Natural killer cell (primary cell): Measurements from ENCODE around the gene KDM3B. TPM values are rescaled to one million over a fixed set of nuclear protein-coding genes. Genes with fewer than 3 reads are reported as not detected.

ENCODE experiments used
- ATAC-seq, 3 donors: fragments of 150-1000 bp in 2 of 3; fragments of 200-7000 bp in 1 of 3; cut with Tn5 transposase; 1 replicate in 1 of 3; 2 replicates in 2 of 3; pipeline ENCODE4 v1.10.0; 2021; ENCODE audit warnings: mild to moderate bottlenecking in 2 of 3, moderate library complexity in 2 of 3
- DNase-seq, 2 donors: peaks; one replicate each; pipeline versions ENCODE4 v3.0.0 to v3.0.0-alpha.2; 2013 to 2021; ENCODE audit warnings: mixed read lengths in 1 of 2
- H3K27ac ChIP-seq: one replicate; pipeline ENCODE4 v1.5.1; 2013; ENCODE audit warnings: mild to moderate bottlenecking, low read length
- H3K27me3 ChIP-seq: one replicate; pipeline ENCODE4 v1.6.1; 2013; ENCODE audit warnings: low read length; ENCODE audit not compliant: control insufficient read depth, insufficient read depth
- H3K36me3 ChIP-seq: one replicate; pipeline ENCODE4 v1.6.1; 2013; ENCODE audit warnings: low read length; ENCODE audit not compliant: control insufficient read depth, insufficient read depth
- H3K4me1 ChIP-seq: one replicate; pipeline ENCODE4 v1.6.1; 2013; ENCODE audit warnings: low read length; ENCODE audit not compliant: control insufficient read depth, insufficient read depth
- H3K4me3 ChIP-seq: one replicate; pipeline ENCODE4 v1.5.1; 2013; ENCODE audit warnings: low read length
- H3K9me3 ChIP-seq: one replicate; pipeline ENCODE4 v1.6.1; 2013; ENCODE audit warnings: low read length; ENCODE audit not compliant: control insufficient read depth, insufficient read depth
- H3K27ac Mint-ChIP-seq, 2 donors: one replicate each; pipeline ENCODE4 v1.8.0; 2022; ENCODE audit warnings: mild to moderate bottlenecking in 2 of 2, mixed read lengths in 2 of 2, moderate library complexity in 1 of 2
- H3K27me3 Mint-ChIP-seq, 2 donors: one replicate each; pipeline ENCODE4 v1.8.0; 2022; ENCODE audit warnings: low read depth in 2 of 2, mixed read lengths in 2 of 2
- H3K36me3 Mint-ChIP-seq: one replicate; pipeline ENCODE4 v1.8.0; 2022; ENCODE audit warnings: mixed read lengths
- H3K4me1 Mint-ChIP-seq, 2 donors: one replicate each; pipeline ENCODE4 v1.8.0; 2022; ENCODE audit warnings: mixed read lengths in 2 of 2
- H3K4me3 Mint-ChIP-seq: one replicate; pipeline ENCODE4 v1.8.0; 2022; ENCODE audit warnings: mild to moderate bottlenecking, moderate library complexity, mixed read lengths
- H3K9me3 Mint-ChIP-seq, 2 donors: one replicate each; pipeline ENCODE4 v1.8.0; 2022; ENCODE audit warnings: mixed read lengths in 2 of 2
- CTCF ChIP-seq: fragments of 200-600 bp; IDR thresholded peaks from one replicate; pipeline ENCODE4 v1.8.0; 2022; ENCODE audit warnings: antibody characterized with exemption
- WGBS: methylation state at CpG from one replicate; pipeline ENCODE4 v1.1.7; 2013; ENCODE audit warnings: missing lambda C conversion rate; ENCODE audit not compliant: insufficient coverage; 5-methylcytosine and 5-hydroxymethylcytosine counted together
- intact Hi-C: fragments of 100-400 bp; cut with micrococcal nuclease; formaldehyde crosslinking; loops from one replicate; pipeline ENCODE4 v1.14.2; 2022
- total RNA-seq, 4 donors: library from RNA; stranded (reverse); fragments of 120-200 nt in 1 of 4; gene quantifications; one replicate each; pipeline versions ENCODE4 v1.2.3 to v1.2.4, GENCODE V29; 2013 to 2022

The KDM3B gene
- total RNA-seq, 3 donors from 2014 or later (not counting 1 experiment from before 2014, with no cell fraction given), result 82.3 to 87.1 (median 82.3) TPM

DNA sequence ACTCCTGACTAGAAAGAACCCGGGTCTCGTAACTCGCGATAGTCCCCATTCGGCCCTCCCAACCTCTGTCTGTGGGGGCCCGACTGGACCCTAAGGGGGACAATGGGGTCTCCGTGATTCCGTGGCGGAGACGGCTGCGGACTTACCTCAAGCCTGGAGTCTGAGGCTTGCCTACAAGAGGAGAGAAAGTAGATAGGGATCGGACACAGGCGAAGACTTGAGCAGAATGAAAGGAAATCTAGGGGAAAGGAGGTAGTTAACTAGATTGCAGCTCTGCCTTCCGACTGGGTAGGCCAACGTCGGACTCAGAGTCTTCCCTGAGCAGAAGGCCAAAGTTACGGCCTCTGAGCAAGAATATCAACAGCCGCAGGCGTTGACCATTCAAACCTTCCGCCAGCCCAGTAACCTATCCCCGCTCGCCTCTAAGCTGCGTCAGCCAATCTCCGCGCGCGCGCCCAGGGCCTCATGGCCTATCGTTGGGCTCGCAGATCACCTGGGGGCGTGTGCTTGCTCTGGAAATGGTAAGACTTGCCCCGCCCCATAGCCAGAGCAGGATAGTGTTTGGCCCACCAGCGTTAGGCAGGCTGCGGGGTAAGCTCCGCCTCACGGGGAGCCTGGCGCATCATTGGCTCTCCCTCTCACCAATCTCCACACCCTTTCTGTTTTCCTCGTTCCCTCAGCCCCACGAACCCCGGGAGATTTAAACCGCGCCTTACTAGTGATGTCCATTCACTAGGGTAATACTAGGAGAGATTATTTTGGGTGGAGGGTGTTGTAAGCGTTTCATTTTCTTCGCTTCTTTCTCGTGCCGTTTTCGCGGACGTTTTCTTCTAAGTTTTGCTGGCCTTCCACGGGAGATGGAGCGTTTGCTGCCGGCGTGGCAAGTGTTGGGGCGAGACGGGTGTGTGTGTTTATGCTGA lies 20.8 kb upstream of the KDM3B start, which contains the start of gene CDC25C:
TSS of gene CDC25C (minus strand) at position 356 of the 920 bp plus-strand sequence. CDS start 624 bp downstream, outside the sequence.
- Histone ChIP-seq H3K27ac (peak within 1 kb of the TSS; percentile 37), H3K27me3 (no peaks in the 10 kb centered on the region), H3K4me3 (peak within 1 kb of the TSS; percentile 46), H3K9me3 (no peaks in the 10 kb centered on the region), H3K36me3 (no peaks in the 10 kb centered on the region), H3K4me1 (peaks cover 14% of the 10 kb centered on the region)
- WGBS, result under 1% methylated on average over 52 of the region's 55 CpGs
- H3K36me3 Mint-ChIP-seq, result no peaks in the 10 kb centered on the region
- no peaks in the 10 kb centered on the region for H3K27me3 Mint-ChIP-seq
- TF ChIP-seq CTCF, result no peak
- intact Hi-C loops, result loop anchor here (1.0 kb wide), 2 partner anchors 134 to 152 kb away; partner anchors contain the start of genes EGR1 and KIF20A
- H3K4me1 Mint-ChIP-seq, result peaks cover 15 to 17% of the 10 kb centered on the region in 2 donors
- ATAC-seq, result peak; percentile 99 to 100 (median 99)
- H3K9me3 Mint-ChIP-seq, result no peaks in the 10 kb centered on the region
- DNase-seq, result peak; percentile 94 to 99
- peak within 1 kb of the TSS; percentile 75 to 86 for H3K27ac Mint-ChIP-seq
- peak within 1 kb of the TSS; percentile 99 for H3K4me3 Mint-ChIP-seq

GRCh38 chr5:138334867-138335447 lies 17.5 kb upstream of the KDM3B start:
- no peak for ATAC-seq
- Mint-ChIP-seq H3K27me3 (no peaks in the 10 kb centered on the region), H3K36me3 (no peaks in the 10 kb centered on the region)

DNA sequence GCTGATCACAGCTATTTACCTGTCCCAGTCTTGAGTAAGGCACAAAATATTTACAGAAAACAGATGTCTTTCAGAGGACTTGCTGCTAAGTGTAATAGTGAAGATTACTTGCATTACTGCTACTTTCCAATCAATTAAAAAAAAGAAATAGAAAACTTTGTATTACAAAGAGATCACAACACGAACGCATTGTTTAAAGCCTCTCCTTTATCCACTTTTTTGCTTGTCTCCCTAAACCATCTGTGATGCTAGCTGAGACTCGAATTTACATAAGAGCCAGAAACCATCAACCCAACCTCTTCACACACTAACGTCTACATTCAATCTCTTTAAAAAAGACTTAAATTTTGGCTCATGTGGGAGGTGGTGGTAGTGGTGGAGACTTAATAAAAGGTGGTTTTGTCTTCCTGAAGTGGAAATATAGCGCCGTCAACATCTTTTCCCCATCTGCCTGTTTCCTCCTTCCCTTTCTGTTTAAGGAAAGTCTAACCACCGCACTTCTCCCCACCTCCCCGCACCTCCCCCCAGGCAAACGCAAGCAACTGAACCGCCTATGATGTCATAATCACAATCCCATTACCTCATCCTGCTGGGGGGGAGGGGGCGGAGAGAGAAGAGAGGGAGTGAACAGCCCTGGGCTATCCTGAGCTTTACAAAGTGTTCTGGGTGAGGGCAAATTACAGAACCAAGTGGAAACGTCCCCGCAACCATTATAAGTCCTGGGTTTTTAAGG lies 15.4 kb upstream of the KDM3B start:
- Mint-ChIP-seq H3K9me3 (no peaks in the 10 kb centered on the region), H3K4me1 (peaks cover 42 to 43% of the 10 kb centered on the region in 2 donors), H3K27me3 (no peaks in the 10 kb centered on the region), H3K27ac (peak overlapping the region; percentile 96 to 99), H3K4me3 (peak overlapping the region; percentile 88), H3K36me3 (no peaks in the 10 kb centered on the region)
- Histone ChIP-seq H3K4me1 (peaks cover 24% of the 10 kb centered on the region), H3K27me3 (no peaks in the 10 kb centered on the region), H3K27ac (peak overlapping the region; percentile 97), H3K9me3 (no peaks in the 10 kb centered on the region), H3K4me3 (peak overlapping the region; percentile 61), H3K36me3 (peaks cover 9% of the 10 kb centered on the region)
- intact Hi-C loops, result loop anchor here (2.0 kb wide), 1 partner anchor 124 kb away; the partner anchor contains the start of gene CDC23
- ATAC-seq, result peak; percentile 41 to 67 (median 55)
- peak in 1 of 2 donors; percentile 87 for DNase-seq
- 36% methylated on average over 9 of the region's 13 CpGs for WGBS
- no peak for TF ChIP-seq CTCF

More at GRCh38 chr5:138334867-138335447, 17.5 kb upstream of the KDM3B start:
- no peaks in the 10 kb centered on the region for H3K27me3 ChIP-seq
- Mint-ChIP-seq H3K4me3 (peak overlapping the region; percentile 7), H3K27ac (peak overlapping the region; percentile 52 to 58), H3K4me1 (peaks cover 37 to 39% of the 10 kb centered on the region in 2 donors), H3K9me3 (no peaks in the 10 kb centered on the region)
- 81% methylated on average over 3 of the region's 3 CpGs for WGBS
- intact Hi-C loops, result no loop called here
- peaks cover 31% of the 10 kb centered on the region for H3K4me1 ChIP-seq
- H3K4me3 ChIP-seq, result no peak overlapping the region
- no peaks in the 10 kb centered on the region for H3K9me3 ChIP-seq
- no peaks in the 10 kb centered on the region for H3K36me3 ChIP-seq
- no peak for DNase-seq
- no peak for TF ChIP-seq CTCF
- no peak overlapping the region for H3K27ac ChIP-seq
